Bronchial epithelial cell (primary cell): ENCODE results near the gene GBX1. TPM values are rescaled to one million over a fixed set of nuclear protein-coding genes. Genes with fewer than 3 reads are reported as not detected.

Experiments used
- DNase-seq: peaks from one replicate; pipeline ENCODE4 v3.0.0-alpha.2; 2010; ENCODE audit warnings: low read depth
- FAIRE-seq: peaks from 2 replicates; lab custom pipeline; 2011; peaks lifted over from hg19 to GRCh38; lab: Jason Lieb, UNC
- H3K27me3 ChIP-seq: 2 replicates; pipeline ENCODE4 v1.5.1; 2011; ENCODE audit warnings: low read length; ENCODE audit not compliant: control insufficient read depth, insufficient read depth
- H3K36me3 ChIP-seq: 2 replicates; pipeline ENCODE4 v1.5.1; 2011; ENCODE audit warnings: low read length; ENCODE audit not compliant: control insufficient read depth, insufficient read depth
- H3K4me3 ChIP-seq: 2 replicates; pipeline ENCODE4 v1.5.1; 2011; ENCODE audit warnings: mild to moderate bottlenecking, low read depth, low read length, control low read depth
- CTCF ChIP-seq: IDR thresholded peaks from 2 replicates; pipeline ENCODE4 v1.5.1; 2011; ENCODE audit warnings: mild to moderate bottlenecking, moderate library complexity, low read length, control low read depth, inconsistent platforms; ENCODE audit not compliant: insufficient read depth, severe bottlenecking
- total RNA-seq: library from RNA; depleted of rRNA; stranded (reverse); fragments of >200 nt; gene quantifications from 2 replicates; pipeline ENCODE4 v1.2.1, GENCODE V29; 2014

The GBX1 gene
- total RNA-seq, 1 donor from 2014 or later, result not detected

GRCh38 chr7:151192002-151192539 is 24.6 kb upstream of the GBX1 start:
- H3K36me3 ChIP-seq, result no peaks in the 10 kb centered on the region
- H3K4me3 ChIP-seq, result no peak overlapping the region
- peaks cover 21% of the 10 kb centered on the region for H3K27me3 ChIP-seq
- TF ChIP-seq CTCF, result no peak
- FAIRE-seq (no peak), DNase-seq (no peak)

DNA sequence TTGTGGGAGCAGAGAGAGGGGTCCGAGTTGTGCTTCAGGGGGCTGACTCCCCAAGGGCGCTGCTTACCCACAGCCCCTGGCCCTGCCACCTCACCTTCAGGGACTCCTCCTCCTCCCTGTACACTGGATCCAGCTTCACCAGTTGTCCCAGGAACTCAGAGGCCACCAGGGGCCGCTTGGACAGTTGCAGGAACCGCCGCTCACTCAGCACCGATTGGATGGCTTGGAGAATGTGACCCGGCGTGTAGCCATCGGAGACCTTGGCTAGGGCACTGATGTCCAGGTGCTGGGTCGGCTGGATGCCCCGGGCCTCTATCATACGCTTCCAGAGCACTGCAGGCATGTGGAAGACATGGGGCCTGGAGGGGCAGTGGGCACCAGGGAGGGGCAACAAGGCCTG is 24.1 kb upstream of the GBX1 start:
- FAIRE-seq, result no peak
- peaks cover 19% of the 10 kb centered on the region for H3K27me3 ChIP-seq
- no peak for TF ChIP-seq CTCF

DNA sequence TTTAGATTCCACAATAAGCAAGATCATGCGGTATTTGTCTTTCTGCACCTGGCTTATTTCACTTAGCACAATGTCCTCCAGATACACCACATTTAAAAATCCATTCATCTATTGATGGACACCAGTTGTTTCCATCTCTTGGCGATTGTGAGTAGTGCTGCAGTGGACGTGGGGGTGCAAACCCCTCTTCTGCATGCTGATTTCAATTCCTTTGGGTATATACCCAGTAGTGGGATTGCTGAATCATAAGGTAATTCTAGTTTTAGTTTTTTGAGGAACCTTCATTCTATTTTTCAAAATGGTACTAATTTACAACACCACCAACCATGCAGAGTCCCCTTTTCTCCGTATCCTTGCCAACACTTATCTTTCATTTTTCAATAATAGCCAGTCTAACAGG is 21.5 kb upstream of the GBX1 start:
- Histone ChIP-seq H3K36me3 (no peaks in the 10 kb centered on the region), H3K27me3 (peaks cover 5% of the 10 kb centered on the region), H3K4me3 (no peak overlapping the region)
- TF ChIP-seq CTCF, result no peak
- no peak for DNase-seq
- FAIRE-seq, result no peak

More for the DNA sequence above, 24.1 kb upstream of the GBX1 start:
- H3K36me3 ChIP-seq, result no peaks in the 10 kb centered on the region
- no peak for DNase-seq
- H3K4me3 ChIP-seq, result no peak overlapping the region

DNA sequence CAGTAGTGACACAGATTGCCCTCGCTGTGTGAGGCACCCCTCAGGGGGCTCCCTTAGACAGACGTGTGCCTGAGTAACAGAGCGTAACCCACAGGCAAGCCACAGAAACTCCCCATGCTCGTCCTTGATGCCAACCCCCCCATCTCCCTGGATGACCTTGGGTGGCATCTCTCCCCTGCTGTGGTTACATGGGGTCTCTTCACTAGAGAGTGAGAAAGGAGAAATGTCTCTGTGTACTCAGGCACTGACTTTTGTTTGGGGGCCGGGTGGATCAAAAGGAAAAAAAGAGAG is 20.7 kb upstream of the GBX1 start:
- FAIRE-seq, result no peak
- TF ChIP-seq CTCF, result no peak
- DNase-seq, result no peak
- H3K4me3 ChIP-seq, result no peak overlapping the region
- H3K36me3 ChIP-seq, result no peaks in the 10 kb centered on the region
- peaks cover 5% of the 10 kb centered on the region for H3K27me3 ChIP-seq

DNA sequence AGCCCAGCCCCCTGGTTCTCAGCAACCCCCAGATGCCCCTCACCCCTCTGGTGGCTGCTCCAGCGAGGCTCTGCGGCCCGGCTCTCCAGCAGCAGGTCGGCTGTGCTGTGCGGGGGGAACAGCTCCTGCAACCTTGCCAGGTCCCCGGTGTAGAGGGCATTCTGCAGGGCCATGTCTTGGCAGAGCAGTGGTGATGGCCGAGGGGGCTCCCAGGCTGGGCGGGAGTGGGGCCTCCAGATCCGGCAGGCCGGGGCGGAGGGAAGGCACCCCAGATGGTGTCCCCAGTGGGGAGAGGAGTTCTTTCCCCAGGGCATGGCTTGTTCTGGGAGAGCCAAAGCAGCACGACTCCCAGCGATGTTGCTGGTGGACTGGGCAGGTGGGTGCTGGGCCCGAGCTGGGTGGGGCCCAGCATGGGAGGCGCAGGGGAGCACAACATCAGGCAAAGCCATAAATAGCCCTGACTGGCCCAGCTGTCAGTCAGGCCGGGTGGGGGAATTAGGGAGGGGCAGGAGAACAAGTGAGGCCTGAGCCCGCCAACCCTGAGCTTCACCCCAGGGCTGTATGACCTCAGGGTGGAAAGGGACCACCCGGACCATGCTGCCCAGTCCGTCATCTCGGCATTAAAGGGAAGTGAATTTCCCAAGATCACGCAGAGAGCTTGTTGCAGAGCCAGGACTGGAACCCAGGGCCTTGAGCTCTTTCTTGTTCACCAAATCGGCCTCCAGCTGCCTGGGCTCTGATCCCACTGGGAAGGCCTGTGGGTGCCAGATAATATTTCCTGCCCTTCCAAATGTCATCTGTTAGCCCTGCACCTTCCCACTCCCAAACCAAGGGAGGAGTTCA is 20.1 kb upstream of the GBX1 start:
- no peak for DNase-seq
- H3K4me3 ChIP-seq, result no peak overlapping the region
- H3K36me3 ChIP-seq, result no peaks in the 10 kb centered on the region
- peaks cover 5% of the 10 kb centered on the region for H3K27me3 ChIP-seq
- no peak for TF ChIP-seq CTCF
- no peak for FAIRE-seq
